ENCODE measurements around the gene KLF5.

Gene KLF5

GRCh38 chr13:73060251-73061160, 1.7 kb downstream of the KLF5 start:
- DNase-seq, result no peak

DNA sequence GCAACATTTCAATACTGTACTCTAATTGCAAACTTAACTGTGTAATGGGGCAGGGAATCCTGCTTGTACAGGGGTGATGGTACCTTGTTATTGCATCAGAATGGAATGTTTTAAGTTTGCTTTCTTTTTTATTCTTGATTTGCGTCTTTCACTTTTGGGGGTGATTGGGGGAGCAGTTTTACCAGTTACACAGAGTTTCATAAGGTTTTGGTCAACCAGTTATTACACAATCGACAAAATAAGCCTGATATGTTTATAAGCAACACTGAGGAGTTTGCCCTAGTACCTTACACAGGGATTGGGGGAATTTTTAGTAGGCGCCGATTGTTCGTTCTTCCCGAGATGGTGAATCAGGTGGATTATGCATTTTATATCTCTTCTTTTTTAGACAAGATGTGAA, 2.7 kb downstream of the KLF5 start:
- DNase-seq, result no peak

- no peak for DNase-seq
These were observed 3.1 kb downstream of the KLF5 start for GRCh38 chr13:73061876-73062275.

DNA sequence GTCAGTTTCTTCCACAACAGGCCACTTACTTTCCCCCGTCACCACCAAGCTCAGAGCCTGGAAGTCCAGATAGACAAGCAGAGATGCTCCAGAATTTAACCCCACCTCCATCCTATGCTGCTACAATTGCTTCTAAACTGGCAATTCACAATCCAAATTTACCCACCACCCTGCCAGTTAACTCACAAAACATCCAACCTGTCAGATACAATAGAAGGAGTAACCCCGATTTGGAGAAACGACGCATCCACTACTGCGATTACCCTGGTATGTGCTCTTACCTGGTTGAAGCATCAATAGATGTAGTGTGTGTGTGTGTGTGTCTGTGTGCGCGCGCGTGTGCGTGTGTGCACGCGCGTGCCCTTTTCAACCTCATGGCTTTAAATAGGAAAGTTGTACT, 3.7 kb downstream of the KLF5 start:
- DNase-seq, result no peak

DNA sequence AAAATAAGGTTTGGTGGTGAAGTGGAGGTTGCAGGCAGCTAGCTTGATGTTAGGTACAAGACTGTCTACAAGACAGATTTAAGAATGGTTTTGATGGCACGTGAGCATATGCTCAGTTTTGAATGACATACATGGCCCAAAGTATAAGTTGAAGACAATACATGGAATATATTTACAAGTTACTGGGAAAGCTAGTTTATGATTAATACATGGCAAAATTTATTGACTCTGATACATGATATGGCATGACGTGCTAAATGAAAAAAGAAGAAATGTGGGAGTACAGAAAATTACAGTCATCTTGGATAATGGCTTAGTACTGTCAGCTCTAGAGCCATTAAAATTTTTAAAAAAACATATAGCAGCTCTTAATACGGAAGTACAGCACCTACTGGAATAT, 4.4 kb downstream of the KLF5 start:
- no peak for DNase-seq

DNA sequence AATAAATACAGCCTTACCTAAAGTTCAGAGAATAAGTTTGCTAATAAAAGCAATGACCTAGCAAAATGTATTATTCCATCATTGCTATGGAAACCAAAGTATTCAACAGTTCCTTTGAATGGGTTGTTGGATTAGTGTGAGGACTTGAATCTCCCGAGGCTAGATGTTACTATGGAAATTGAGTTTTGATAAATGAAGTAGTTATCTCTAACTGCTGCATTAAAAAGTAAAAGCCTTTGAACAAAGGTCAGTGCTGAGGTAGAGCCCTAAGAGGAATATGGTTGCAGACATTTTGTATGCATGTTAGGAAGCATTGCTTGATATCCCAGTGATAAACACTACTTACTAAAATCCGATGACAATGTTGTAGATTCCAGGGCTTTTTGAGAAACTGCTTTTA, 6.2 kb downstream of the KLF5 start:
- no peak for DNase-seq

DNA sequence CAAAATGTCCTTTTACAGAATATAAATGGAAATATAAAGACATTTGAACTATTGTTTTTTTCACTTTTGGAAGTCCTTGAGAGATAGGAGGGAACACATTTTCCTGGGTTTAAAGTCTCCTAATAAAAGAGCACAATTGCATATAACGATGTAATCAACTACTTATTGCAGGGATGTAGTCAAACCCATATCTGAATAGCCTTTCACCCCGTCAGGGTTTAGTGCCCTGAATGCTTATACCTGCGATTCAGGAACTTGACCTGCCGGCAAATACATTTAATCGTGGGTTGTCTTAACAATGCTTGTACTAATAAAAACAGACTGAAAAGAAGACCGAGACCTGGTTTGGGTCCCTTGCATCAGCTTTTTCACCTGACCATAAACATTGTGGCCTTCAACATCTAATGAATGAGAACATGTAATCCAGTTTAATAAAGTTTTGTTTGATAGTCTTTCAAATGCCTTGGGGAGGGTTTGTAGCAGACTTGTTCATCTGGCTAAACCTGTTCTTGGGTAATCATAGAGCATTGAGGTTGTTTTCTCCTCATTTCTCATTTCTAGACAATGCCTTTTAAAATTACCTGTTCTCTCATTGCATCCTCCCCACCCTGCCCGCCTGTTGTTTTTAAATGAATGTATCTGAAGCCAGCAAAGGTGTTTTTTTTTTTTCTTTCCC, 7.0 kb downstream of the KLF5 start:
- DNase-seq, result no peak

- no peak for DNase-seq
These were observed 10.5 kb downstream of the KLF5 start for GRCh38 chr13:73069206-73069805.

DNA sequence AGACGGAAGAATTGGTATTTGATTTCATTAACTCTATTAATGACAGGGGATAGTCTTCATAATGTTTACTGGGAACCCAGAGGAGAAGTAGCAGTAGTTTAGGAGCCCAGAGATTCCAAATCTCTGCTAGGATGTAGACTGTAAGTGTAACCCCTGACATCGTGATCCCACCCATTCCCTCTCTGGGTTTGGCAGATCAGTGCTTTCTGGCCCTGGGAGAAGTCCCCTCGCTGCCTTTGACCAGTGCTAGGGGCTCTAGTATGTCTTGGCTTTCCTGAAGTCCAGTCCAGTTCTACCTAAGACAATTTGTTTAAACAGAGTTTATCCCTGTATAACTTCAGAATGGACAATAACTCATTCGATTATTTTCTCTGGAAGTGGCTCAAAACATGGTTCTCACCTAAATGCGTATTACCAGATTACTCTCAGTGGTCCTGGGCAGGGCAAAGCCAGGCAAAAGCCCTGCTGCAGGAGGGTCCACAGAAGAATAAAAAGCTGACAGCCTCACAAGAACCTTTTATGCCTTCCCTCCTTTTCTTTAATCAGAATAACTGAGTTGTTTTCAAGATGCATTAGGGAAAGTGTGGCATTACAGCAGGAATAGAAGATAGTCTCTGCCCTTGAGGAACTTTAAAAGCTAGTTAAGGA, 11.8 kb downstream of the KLF5 start:
- DNase-seq, result no peak

DNA sequence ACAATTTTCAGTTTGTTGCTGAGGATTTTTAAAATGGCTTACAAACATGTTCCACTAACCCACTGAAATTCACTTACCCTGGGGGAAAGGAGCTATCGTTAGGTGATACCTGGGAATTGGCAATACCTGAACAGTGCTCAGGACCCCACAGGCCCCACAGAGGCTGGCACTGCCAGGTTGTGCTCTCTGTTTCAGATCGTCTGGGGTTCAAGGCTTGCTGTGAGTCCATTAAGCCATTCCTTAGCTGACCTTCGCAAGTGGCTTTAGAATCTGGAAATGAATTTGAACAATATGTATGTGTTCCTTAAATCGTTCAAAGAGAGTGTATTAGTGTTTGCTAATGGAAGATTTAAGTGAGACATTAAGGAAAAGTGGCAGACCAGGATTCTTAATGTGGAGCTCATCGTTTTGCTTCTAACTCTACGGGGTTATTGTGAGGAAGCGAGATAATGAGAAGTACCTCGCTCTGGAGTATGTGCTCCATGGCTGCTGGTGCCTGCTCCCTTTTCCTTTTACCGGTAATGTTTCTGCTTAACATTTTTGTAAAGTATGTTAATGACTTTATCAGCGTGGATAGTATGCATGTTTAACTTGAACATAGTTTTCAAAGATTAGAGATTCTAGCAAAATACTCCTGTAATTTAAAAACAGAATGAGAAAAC, 13.6 kb downstream of the KLF5 start:
- DNase-seq, result no peak

- DNase-seq, result no peak
These were observed 14.2 kb downstream of the KLF5 start for GRCh38 chr13:73073050-73073449.

- no peak for DNase-seq
These were observed 15.2 kb downstream of the KLF5 start for GRCh38 chr13:73074014-73074413.

DNA sequence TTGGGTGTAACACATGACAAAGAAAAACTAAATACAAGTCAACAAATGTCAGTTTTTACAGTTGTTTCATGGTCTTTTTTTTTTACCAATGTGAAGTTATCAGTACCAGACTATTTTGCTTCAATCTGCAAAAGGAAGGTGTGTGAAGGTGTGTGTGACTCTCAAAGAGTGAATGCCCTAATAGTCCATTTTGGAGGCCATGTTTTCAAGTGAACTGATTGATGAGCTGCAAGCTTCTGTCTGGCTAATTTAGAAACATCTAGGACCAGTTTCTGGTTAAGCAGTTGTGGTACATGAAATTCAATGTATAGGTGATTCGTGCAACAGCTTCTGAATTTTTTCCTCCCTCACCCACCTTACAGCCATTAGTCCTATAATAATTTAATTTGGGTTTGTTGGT, 16.1 kb downstream of the KLF5 start:
- DNase-seq, result no peak

- DNase-seq, result no peak
These were observed 16.7 kb downstream of the KLF5 start for GRCh38 chr13:73075546-73075945.

GRCh38 chr13:73075954-73076353, 17.1 kb downstream of the KLF5 start:
- DNase-seq, result no peak

GRCh38 chr13:73077865-73078264, 19.1 kb downstream of the KLF5 start:
- no peak for DNase-seq

GRCh38 chr13:73079359-73079758, 20.6 kb downstream of the KLF5 start:
- DNase-seq, result no peak

- DNase-seq, result no peak
These were observed 22.6 kb downstream of the KLF5 start for GRCh38 chr13:73081256-73081915.

- no peak for DNase-seq
These were observed 23.7 kb downstream of the KLF5 start for GRCh38 chr13:73082471-73082870.

DNA sequence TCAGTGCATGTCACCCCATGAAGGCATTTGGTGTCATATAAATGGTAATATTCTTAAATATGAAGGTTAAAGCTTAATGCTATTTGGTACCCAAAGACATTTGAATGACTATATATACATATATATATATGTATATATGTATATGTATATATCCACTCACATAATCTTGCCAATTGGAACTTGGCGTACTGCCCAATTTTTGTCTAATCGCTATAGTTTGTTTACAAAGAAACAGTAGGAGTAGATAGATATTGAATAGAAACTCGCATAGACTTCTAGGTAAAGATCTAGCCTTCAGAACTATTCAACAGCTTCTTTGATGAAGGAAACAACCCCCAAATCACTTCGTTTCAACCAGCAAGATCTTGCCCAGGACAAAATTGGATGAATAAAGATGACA, 24.1 kb downstream of the KLF5 start:
- DNase-seq, result no peak

- no peak for DNase-seq
These were observed 29.6 kb downstream of the KLF5 start for GRCh38 chr13:73088332-73088935.

DNA sequence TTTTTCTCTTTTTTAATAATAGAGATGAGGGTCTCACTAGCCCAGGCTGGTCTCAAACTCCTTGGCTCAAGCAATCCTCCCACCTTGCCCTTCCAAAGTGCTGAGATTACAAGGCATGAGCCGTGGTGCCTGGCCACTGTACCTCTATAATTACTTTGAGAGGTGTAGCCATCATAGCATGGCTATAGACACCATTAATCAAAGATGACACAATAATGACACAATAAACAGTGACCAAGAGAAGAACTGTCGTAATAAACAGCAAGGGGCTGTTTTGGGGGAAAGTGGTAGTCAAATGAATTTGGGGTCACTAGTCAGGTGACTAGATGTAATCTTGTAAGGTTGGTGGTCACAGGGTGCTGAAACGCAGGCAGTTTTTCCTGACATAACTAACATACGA, 30.4 kb downstream of the KLF5 start:
- DNase-seq, result no peak

Measured in central memory CD4-positive, alpha-beta T cell (primary cell).